GM12878 (cell line): ENCODE results near the gene TTYH3. TPM values are rescaled to one million over a fixed set of nuclear protein-coding genes. Genes with fewer than 3 reads are reported as not detected.

ENCODE experiments used
- ATAC-seq: fragments of 200-7000 bp; cut with Tn5 transposase; 3 replicates; pipeline ENCODE4 v1.9.1; 2020; ENCODE audit warnings: mild to moderate bottlenecking, moderate library complexity
- BruUV-seq: library from RNA; stranded (reverse); fragments of 400-500 nt; replicated peaks from 2 replicates; lab custom pipeline; 2021; lab: Mats Ljungman, UMichigan
- CTCF ChIA-PET: fragments of 300-600 bp; sonication (Branson Sonifier 250); formaldehyde crosslinking; extraction: SDS; loops from one replicate; lab custom pipeline; 2021; ENCODE audit warnings: inconsistent platforms; lab: Yijun Ruan, JAX
- POLR2A ChIA-PET: fragments of 350-600 bp; formaldehyde crosslinking; extraction: SDS; loops from one replicate; lab custom pipeline; 2021; ENCODE audit warnings: inconsistent platforms; lab: Charles Lee
- RAD21 ChIA-PET: fragments of 300-600 bp; sonication (Branson Sonifier 250); formaldehyde crosslinking; loops from one replicate; lab custom pipeline; 2023; ENCODE audit warnings: antibody characterized with exemption; ENCODE audit not compliant: unreplicated experiment; lab: Charles Lee
- SMC1A ChIA-PET: fragments of 300-600 bp; sonication (Branson Sonifier 250); formaldehyde crosslinking; loops from one replicate; lab custom pipeline; 2023; ENCODE audit not compliant: unreplicated experiment, uncharacterized antibody; lab: Charles Lee
- DNase-seq: peaks from one replicate; pipeline ENCODE4 v3.0.0-alpha.2; 2011; ENCODE audit warnings: low read depth, low spot score
- FAIRE-seq: peaks from 3 replicates; lab custom pipeline; 2011; peaks lifted over from hg19 to GRCh38; lab: Jason Lieb, UNC
- H2AFZ ChIP-seq: 2 replicates; pipeline ENCODE4 v1.6.0; 2011; ENCODE audit warnings: low read depth, low read length, control low read depth; ENCODE audit not compliant: control insufficient read depth
- H3K27ac ChIP-seq: 2 replicates; pipeline ENCODE4 v1.5.1; 2011; ENCODE audit warnings: control low read depth; ENCODE audit not compliant: control insufficient read depth, insufficient read depth
- H3K27me3 ChIP-seq, 2 experiments: replicated peaks in 1 of 2; 2 replicates each; pipeline versions ENCODE4 v1.6.0 to v1.6.1; 2011; ENCODE audit warnings: low read length in 1 of 2; ENCODE audit not compliant: control insufficient read depth in 2 of 2, insufficient read depth in 2 of 2
- H3K36me3 ChIP-seq, 2 experiments: 2 replicates each; pipeline ENCODE4 v1.5.1; 2011; ENCODE audit warnings: low read length in 1 of 2; ENCODE audit not compliant: control insufficient read depth in 2 of 2, insufficient read depth in 2 of 2
- H3K4me1 ChIP-seq: 2 replicates; pipeline ENCODE4 v1.6.1; 2011; ENCODE audit warnings: mild to moderate bottlenecking, low read length, moderate library complexity, mixed read lengths; ENCODE audit not compliant: control insufficient read depth, insufficient read depth
- H3K4me2 ChIP-seq: 2 replicates; pipeline ENCODE4 v1.6.0; 2011; ENCODE audit warnings: control low read depth; ENCODE audit not compliant: control insufficient read depth, insufficient read depth
- H3K4me3 ChIP-seq: fragments of 200-600 bp; sonication (generic); 2 replicates; pipeline ENCODE4 v1.5.1; 2016
- H3K79me2 ChIP-seq: 2 replicates; pipeline ENCODE4 v1.6.0; 2011; ENCODE audit warnings: low read length; ENCODE audit not compliant: control insufficient read depth, insufficient read depth
- H3K9ac ChIP-seq: 2 replicates; pipeline ENCODE4 v1.8.0; 2011; ENCODE audit warnings: low read length, control low read depth, mixed read lengths; ENCODE audit not compliant: control insufficient read depth, insufficient read depth
- H3K9me3 ChIP-seq: replicated peaks from 3 replicates; pipeline ENCODE4 v1.5.1; 2011; ENCODE audit warnings: mild to moderate bottlenecking, low read length; ENCODE audit not compliant: control insufficient read depth, insufficient read depth
- H4K20me1 ChIP-seq: 2 replicates; pipeline ENCODE4 v1.6.0; 2011; ENCODE audit not compliant: control insufficient read depth, insufficient read depth
- BACH1 ChIP-seq: fragments of 450-650 bp; IDR thresholded peaks from 2 replicates; pipeline ENCODE4 v1.6.1; 2017; ENCODE audit warnings: mild to moderate bottlenecking, borderline replicate concordance
- CEBPB ChIP-seq, 2 experiments: fragments of 150-350 bp in 1 of 2; IDR thresholded peaks; 2 replicates each; pipeline ENCODE4 v1.6.1; 2012 to 2014; ENCODE audit warnings: low read depth in 2 of 2, low read length in 2 of 2, borderline replicate concordance in 1 of 2, inconsistent platforms in 1 of 2
- DPF2 ChIP-seq: fragments of 450-650 bp; IDR thresholded peaks from 2 replicates; pipeline ENCODE4 v1.6.1; 2017; ENCODE audit warnings: mild to moderate bottlenecking
- ESRRA ChIP-seq: IDR thresholded peaks from 2 replicates; pipeline ENCODE4 v1.6.1; 2012; ENCODE audit warnings: mild to moderate bottlenecking, low read length, improper control_type of control experiment
- HCFC1 ChIP-seq: fragments of 150-350 bp; IDR thresholded peaks from 2 replicates; pipeline ENCODE4 v1.6.1; 2014; ENCODE audit warnings: low read length
- IKZF1 ChIP-seq: fragments of 450-650 bp; conservative IDR thresholded peaks from 2 replicates; pipeline ENCODE4 v1.6.1; 2017; ENCODE audit warnings: antibody characterized with exemption, mild to moderate bottlenecking
- SMAD1 ChIP-seq: fragments of 450-650 bp; IDR thresholded peaks from 2 replicates; pipeline ENCODE4 v1.6.1; 2018; ENCODE audit warnings: mild to moderate bottlenecking, low read depth; ENCODE audit not compliant: partially characterized antibody
- SMC3 ChIP-seq: IDR thresholded peaks from 2 replicates; pipeline ENCODE4 v1.6.1; 2011; ENCODE audit warnings: low read length, improper control_type of control experiment, borderline replicate concordance
- ZNF622 ChIP-seq: fragments of 450-650 bp; IDR thresholded peaks from 2 replicates; pipeline ENCODE4 v1.6.1; 2017; ENCODE audit warnings: mild to moderate bottlenecking, inconsistent platforms
- ZSCAN29 ChIP-seq: fragments of 450-650 bp; IDR thresholded peaks from 2 replicates; pipeline ENCODE4 v1.6.1; 2017; ENCODE audit warnings: mild to moderate bottlenecking, moderate library complexity
- WGBS: methylation state at CpG from one replicate; pipeline ENCODE4 v1.1.6; 2016; ENCODE audit warnings: low lambda C conversion rate; ENCODE audit not compliant: insufficient replicate concordance, insufficient coverage; ENCODE audit errors: missing lambda C conversion rate; 5-methylcytosine and 5-hydroxymethylcytosine counted together
- in situ Hi-C: fragments of 300-500 bp; cut with MboI; formaldehyde crosslinking; loops from 9 replicates; pipeline ENCODE4 v1.14.3; 2018; ENCODE audit warnings: mixed read lengths
- intact Hi-C: fragments of 100-400 bp; cut with micrococcal nuclease; formaldehyde crosslinking; loops from one replicate; pipeline ENCODE4 v1.14.2; 2022; ENCODE audit not compliant: unreplicated experiment
- polyA plus RNA-seq, 11 experiments: library from polyadenylated mRNA; depleted of rRNA in 4 of 11; unstranded in 6 of 11; stranded (reverse) in 5 of 11; fragments of >200 nt; fragmentation: Nextera tagmentation in 4 of 11; fragmentation: Illumina TruSeq in 1 of 11; extraction: Ambion mirVana in 4 of 11; extraction: Trizol in 1 of 11; gene quantifications; 1 replicate in 1 of 11; 2 replicates in 10 of 11; pipeline versions ENCODE4 v1.2.1 to v1.2.3, GENCODE V29; 2011 to 2016; ENCODE audit warnings: inconsistent platforms in 2 of 11, missing spikeins in 2 of 11, low read depth in 1 of 11
- total RNA-seq, 4 experiments: library from RNA; depleted of rRNA in 3 of 4; stranded (reverse); fragments of >200 nt in 3 of 4; fragmentation: Illumina TruSeq in 1 of 4; extraction: Trizol in 1 of 4; gene quantifications; 2 replicates each; pipeline versions ENCODE4 v1.2.1 to v1.2.3, GENCODE V29; 2013 to 2021
- TF ChIP-seq, protein P1 (sequence below): IDR thresholded peaks from 2 replicates; pipeline ENCODE4 v1.6.1; 2012; ENCODE audit warnings: low read length, inconsistent platforms
- TF ChIP-seq, protein P2 (sequence below), 3 experiments: IDR thresholded peaks in 2 of 3; conservative IDR thresholded peaks in 1 of 3; 2 replicates each; pipeline ENCODE4 v1.5.1; 2011; ENCODE audit warnings: low read depth in 3 of 3, low read length in 3 of 3, mild to moderate bottlenecking in 3 of 3, control low read depth in 2 of 3, moderate library complexity in 2 of 3, inconsistent platforms in 1 of 3, mixed read lengths in 1 of 3; ENCODE audit not compliant: control insufficient read depth in 2 of 3, insufficient read depth in 1 of 3; ENCODE audit errors: extremely low read depth in 1 of 3

TTYH3 gene
- total and polyA plus RNA-seq, 10 of the 15 experiments (the other 5 are each of a cell fraction or from before 2014, with no cell fraction given): 0.79 to 71.4 (median 10.5) TPM

DNA sequence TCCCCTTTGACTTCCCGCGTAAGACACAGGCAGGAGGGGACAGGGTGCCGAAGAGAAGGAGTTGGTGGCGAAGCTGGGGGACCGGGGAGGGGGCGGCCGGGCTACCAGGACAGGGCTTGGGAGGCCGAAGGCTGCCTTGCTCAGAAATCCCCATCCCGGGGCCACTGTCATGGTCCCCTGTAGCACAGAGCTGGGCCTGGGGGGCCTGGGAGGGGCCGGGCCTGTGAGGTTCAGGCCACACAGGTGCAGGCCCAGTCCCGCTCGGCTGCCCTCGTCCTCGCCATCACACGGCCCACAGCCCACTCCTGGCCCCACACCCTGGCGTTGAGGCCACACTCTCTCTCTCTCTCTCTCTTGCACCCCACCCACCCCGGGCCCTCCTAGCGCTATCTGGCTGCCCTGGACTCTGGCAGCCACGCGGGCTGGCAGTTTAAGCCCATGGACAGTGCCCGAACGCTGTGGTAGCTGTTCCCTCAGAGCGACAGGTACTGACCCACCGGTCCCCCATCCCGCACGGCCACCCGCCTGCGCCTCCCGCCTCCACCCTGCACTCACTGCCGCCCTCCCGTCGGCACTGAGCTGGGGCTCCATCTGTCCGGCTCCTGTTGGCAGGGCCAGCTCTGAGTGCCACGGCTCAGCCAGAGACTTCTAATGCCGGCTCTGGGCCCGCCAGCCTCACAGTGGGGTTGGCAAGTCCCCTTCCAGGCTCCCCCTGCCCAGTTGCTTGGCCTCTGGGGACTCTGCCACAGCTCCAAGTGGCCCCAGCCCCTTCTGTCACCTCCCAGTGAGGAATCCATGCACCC, 28.0 kb downstream of the TTYH3 start:
- ChIA-PET SMC1A (no interaction called here), POLR2A (interaction anchor here (0.6 kb wide), 1 partner anchor 17 kb away, joined by 3 read pairs; no protein-coding TSS in a partner anchor), CTCF (interaction anchor here (0.8 to 1.5 kb wide), 3 partner anchors 9 to 100 kb away, joined by 3 read pairs; no protein-coding TSS in a partner anchor), RAD21 (no interaction called here)
- no peak for DNase-seq
- H3K36me3 ChIP-seq: no peaks in the 10 kb centered on the region
- H4K20me1 ChIP-seq: no peaks in the 10 kb centered on the region
- no peaks in the 10 kb centered on the region for H3K9me3 ChIP-seq
- no peak overlapping the region for H3K4me3 ChIP-seq
- no peaks in the 10 kb centered on the region for H3K27me3 ChIP-seq
- intact Hi-C loops (loop anchor here (10.0 kb wide), 1 partner anchor 495 kb away; no protein-coding TSS in a partner anchor), in situ Hi-C loops (no loop called here)
- no peaks in the 10 kb centered on the region for H3K79me2 ChIP-seq
- FAIRE-seq: no peak
- BruUV-seq: no TSS peak
- 81% methylated on average over 27 of the region's 36 CpGs for whole genome bisulfite sequencing
- TF ChIP-seq, protein P1, sequence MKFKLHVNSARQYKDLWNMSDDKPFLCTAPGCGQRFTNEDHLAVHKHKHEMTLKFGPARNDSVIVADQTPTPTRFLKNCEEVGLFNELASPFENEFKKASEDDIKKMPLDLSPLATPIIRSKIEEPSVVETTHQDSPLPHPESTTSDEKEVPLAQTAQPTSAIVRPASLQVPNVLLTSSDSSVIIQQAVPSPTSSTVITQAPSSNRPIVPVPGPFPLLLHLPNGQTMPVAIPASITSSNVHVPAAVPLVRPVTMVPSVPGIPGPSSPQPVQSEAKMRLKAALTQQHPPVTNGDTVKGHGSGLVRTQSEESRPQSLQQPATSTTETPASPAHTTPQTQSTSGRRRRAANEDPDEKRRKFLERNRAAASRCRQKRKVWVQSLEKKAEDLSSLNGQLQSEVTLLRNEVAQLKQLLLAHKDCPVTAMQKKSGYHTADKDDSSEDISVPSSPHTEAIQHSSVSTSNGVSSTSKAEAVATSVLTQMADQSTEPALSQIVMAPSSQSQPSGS: no peak
- no peak for TF ChIP-seq DPF2
- no peak for TF ChIP-seq IKZF1
- no peak for TF ChIP-seq BACH1
- no peak for TF ChIP-seq ESRRA
- no peak for TF ChIP-seq CEBPB (IDR thresholded peaks at IDR 0.05; ENCODE audit: borderline replicate concordance in 1 of 2, low read depth in 2 of 2, low read length in 2 of 2)
- TF ChIP-seq HCFC1: no peak
- TF ChIP-seq SMC3: no peak
- no peak for TF ChIP-seq ZNF622
- TF ChIP-seq, protein P2, sequence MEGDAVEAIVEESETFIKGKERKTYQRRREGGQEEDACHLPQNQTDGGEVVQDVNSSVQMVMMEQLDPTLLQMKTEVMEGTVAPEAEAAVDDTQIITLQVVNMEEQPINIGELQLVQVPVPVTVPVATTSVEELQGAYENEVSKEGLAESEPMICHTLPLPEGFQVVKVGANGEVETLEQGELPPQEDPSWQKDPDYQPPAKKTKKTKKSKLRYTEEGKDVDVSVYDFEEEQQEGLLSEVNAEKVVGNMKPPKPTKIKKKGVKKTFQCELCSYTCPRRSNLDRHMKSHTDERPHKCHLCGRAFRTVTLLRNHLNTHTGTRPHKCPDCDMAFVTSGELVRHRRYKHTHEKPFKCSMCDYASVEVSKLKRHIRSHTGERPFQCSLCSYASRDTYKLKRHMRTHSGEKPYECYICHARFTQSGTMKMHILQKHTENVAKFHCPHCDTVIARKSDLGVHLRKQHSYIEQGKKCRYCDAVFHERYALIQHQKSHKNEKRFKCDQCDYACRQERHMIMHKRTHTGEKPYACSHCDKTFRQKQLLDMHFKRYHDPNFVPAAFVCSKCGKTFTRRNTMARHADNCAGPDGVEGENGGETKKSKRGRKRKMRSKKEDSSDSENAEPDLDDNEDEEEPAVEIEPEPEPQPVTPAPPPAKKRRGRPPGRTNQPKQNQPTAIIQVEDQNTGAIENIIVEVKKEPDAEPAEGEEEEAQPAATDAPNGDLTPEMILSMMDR (IDR thresholded peaks at IDR 0.05 in 2 of 3, conservative IDR thresholded peaks at IDR 0.05 in 1 of 3; ENCODE audit: control insufficient read depth in 2 of 3, extremely low read depth in 1 of 3, insufficient read depth in 1 of 3, low read depth in 3 of 3, low read length in 3 of 3): no peak
- TF ChIP-seq ZSCAN29: no peak
- no peak for TF ChIP-seq SMAD1
- no peak overlapping the region for H2AFZ ChIP-seq
- H3K27ac ChIP-seq: no peak overlapping the region
- no peak for ATAC-seq
- H3K9ac ChIP-seq: no peak overlapping the region
- H3K4me1 ChIP-seq: no peaks in the 10 kb centered on the region
- no peak overlapping the region for H3K4me2 ChIP-seq
